Upper lobe of left lung (tissue), 4 donors: Measurements from ENCODE around the gene TDRD7.

Experiments used
- POLR2AphosphoS5 ChIP-seq, 2 donors: sonication (generic); formaldehyde crosslinking; IDR thresholded peaks; one replicate each; pipeline ENCODE4 v1.5.1; 2017; ENCODE audit warnings: antibody characterized with exemption in 2 of 2
- TF ChIP-seq, protein P1 (sequence below), 6 experiments: fragments of 450-650 bp in 4 of 6; fragments of 200-600 bp in 2 of 6; sonication (generic) in 2 of 6; IDR thresholded peaks; one replicate each; pipeline ENCODE4 v1.5.1; 2016 to 2019; ENCODE audit warnings: antibody characterized with exemption in 6 of 6

GRCh38 chr9:97405551-97405950 lies 6.3 kb upstream of the TDRD7 start:
- TF ChIP-seq POLR2AphosphoS5 (IDR thresholded peaks at IDR 0.05) = no peak
- TF ChIP-seq, protein P1, sequence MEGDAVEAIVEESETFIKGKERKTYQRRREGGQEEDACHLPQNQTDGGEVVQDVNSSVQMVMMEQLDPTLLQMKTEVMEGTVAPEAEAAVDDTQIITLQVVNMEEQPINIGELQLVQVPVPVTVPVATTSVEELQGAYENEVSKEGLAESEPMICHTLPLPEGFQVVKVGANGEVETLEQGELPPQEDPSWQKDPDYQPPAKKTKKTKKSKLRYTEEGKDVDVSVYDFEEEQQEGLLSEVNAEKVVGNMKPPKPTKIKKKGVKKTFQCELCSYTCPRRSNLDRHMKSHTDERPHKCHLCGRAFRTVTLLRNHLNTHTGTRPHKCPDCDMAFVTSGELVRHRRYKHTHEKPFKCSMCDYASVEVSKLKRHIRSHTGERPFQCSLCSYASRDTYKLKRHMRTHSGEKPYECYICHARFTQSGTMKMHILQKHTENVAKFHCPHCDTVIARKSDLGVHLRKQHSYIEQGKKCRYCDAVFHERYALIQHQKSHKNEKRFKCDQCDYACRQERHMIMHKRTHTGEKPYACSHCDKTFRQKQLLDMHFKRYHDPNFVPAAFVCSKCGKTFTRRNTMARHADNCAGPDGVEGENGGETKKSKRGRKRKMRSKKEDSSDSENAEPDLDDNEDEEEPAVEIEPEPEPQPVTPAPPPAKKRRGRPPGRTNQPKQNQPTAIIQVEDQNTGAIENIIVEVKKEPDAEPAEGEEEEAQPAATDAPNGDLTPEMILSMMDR (IDR thresholded peaks at IDR 0.05) = no peak
